NCI-H2196 (cell line): Measurements from ENCODE around the gene WNT3.

Source experiments
- DNase-seq: peaks from one replicate; lab custom pipeline; 2025; ENCODE audit not compliant: unreplicated experiment; lab: John Stamatoyannopoulos, UW

WNT3 gene

DNA sequence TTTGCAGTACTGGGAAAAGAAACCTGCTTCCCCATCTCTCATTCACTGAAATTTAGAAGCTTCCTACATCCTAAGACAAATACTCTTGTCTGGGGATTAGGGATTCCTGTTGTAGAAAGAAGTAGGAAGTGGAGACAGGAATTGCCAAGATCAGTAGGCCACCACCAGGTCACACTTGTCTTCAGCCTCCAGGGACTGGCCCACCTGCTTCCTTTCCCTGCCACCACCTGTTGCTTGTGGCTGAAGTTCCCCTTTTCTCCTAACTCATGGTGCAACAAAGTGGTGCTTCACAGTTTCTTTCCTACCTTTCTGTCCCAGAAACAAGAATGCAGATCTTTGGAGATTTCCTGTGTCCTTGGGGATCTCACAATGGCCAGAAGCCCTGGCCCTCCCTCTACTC, 82.4 kb downstream of the WNT3 start:
- DNase-seq = no peak

DNA sequence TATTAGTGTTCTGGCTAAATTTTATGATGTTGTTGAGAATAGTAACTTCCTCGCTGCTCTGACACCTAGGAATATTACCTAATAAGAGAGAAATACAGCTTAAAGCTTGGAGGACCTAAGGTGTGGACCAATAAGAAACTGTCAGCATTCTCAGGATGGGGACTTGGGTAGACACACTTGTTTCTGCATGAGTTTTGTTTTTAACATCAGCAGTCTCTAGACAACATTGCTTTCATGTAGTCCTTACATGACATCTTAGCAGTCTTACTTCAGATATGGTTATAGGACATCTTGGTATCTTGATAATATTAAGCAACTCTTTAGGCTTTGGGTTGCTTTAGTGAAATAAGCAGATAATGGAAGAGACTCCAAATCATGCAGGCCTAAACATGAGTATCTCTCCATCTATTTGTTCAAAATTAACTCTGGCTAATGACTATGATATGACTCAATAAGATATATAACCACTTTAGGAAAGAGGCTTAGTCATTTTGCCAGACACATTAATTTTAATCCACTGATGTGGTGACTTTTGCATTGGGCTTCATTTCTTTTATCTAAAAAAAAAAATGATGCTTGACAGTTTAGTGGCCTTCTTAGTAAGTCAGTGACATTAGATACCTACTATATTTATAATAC, 84.5 kb downstream of the WNT3 start:
- no peak for DNase-seq

DNA sequence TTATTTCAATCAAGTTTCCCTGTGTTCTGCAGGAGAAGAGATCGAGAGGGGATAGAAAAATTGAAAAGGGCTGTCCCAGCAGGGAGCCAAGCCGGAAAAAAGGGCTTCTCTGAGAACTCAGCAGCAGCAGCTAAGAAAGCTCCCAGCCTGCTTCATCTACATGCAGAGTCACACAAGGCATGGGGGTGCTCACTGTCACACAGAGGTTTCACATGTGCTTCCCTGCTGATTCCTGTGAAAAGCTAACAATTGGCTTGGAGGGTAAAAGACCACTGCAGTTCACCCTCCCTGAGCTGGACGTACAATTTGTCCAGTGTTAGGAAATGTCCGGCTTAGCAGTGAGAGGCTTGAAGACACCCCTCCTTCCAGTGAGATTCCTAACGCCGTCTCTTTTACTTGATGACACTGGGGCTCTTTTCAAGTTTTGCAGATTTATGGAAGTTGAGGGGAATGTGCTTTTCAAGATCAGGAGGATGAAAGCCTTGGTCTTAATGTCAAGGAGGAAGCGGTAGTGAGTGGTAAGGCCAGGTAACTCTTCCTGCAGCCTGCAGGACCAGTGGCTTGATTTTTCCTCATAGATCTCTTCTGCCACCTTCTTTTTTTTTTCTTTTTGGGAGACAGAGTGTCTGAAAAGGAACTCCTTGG, 85.6 kb downstream of the WNT3 start:
- DNase-seq = no peak

DNA sequence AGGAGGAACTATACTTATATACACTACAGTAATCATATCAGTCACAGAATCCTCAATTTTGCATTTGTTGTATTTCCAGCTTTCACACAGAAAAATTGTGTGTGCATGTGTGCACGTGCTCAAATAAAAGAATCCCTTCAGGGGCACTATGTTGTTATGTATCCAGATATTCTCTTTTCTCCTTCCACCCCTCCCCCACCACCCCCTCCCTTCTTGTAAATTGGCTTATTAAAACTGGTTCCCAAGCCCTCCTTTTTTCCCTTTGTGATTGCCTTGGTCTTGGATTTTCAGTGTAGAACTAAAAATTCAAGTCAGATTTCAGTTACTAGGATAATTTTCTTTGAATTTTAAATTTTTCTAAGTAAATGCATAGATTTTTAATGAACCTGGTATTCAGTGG, 86.3 kb downstream of the WNT3 start:
- no peak for DNase-seq

DNA sequence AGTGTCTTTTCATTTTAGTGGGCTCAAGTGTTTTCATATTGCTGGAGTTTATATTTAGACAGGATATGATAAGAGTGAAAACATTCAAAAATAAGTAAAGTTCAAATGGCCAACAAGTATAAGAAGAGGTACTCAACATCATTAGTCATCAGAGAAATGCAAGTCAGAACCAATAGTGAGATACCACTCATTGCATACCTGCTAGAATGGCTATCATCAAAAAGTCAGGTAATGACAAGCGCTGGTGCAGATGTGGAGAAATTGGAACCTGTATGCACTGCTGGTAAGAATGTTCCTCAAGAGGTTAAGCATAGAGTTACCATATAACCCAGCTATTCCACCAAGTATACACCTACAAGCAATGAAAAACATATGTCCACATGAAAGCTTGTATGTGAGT, 87.8 kb downstream of the WNT3 start:
- no peak for DNase-seq

DNA sequence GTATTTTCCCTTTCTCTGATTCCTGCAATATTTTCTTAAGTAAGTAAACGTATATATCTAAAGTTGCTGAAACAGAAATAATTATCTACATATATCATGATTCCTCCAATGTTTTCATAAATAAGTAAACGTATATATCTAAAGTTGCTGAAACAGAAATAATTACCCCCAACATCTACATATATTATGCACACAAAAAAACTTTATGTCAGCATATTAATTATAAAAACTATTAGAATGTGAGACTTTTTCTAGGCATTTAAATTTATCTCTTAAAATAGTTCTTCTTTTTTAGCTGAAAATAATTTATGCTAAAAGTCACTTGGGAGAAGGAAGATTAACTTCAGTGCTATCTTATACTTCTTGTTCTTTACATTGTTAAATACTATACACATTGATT, 88.5 kb downstream of the WNT3 start:
- no peak for DNase-seq

DNA sequence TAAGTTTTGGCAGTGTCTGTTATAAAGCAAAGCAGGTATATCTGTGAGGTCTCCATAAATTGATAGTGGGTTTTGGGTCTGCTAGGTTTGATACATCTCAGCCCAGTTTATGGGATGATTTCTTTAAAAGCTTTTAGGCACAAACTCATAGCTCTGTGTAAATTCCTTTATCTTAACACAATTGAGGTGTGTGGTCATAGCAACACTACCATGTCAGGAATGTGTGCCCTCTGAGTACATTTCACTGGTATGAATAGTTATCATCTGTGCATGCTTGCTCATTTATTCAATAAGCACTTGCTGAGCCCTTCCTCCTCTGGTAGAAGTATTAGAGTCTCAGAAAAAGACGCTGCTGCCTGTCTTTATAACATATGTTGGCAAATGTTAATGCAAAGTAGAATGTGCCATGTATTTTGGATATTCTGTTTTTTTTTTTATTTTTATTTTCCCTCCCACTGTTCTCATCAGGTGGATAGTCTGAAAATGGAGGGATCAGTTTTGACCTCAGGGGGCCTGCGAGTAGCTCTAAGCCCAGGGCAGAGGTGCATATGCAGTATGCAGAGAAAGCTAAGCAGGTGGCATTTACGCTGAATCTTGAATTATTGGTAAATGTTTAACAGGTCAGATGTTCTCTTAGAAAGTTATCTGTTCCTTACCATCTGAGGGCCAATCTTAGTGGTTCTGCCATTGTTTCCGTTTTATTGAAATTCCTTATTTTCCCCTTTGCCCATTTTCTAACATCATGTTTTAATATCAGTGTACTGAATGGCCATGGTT, 90.7 kb downstream of the WNT3 start:
- DNase-seq = no peak

DNA sequence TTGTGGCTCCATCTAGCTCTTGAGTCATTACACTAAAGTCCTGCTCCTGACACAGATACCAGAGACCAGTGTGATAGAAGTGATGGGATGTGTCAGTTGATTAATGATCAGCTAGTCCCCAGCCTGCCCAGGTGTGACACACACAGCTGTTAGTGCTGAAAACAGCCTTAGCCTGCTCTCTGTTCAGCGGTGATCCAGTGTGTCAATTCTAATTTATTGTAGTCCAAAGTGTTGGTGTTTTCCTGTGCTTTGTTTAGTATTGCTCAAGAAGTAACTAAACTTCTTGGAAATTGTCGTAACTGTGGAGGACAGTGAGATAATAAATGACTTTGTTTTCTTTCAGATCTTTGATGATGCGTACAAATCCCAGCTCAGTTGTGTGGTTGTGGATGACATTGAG, 92.3 kb downstream of the WNT3 start:
- DNase-seq = no peak

DNA sequence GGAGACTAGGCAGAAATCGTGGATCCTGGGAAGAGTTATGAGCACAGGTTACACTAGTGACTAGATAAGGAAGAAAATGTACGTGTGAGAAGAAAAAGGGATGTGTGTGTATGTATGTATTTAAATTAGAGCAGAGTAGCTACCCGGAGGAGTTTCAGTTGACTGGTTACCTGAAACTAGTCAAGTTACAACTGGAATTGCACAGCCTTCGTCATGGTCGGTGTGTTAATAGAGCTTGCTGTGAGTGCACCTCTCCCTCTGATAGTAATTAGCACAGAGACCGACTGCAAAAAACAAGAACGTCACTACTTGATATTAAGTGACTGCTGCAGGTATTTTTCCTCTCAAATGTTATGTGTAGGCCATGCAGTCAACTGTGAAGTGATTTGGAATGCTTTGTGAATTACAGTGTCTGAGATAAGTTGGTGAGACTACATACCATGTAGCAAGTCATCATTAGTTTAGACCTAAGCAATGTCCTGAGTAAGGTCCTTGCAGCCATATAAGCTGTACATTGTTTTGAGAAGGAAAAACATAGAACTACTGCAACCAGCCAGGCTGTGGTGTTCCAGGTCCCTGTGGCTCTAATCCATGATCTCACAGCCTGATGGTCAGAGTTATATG, 95.7 kb downstream of the WNT3 start:
- DNase-seq = no peak

DNA sequence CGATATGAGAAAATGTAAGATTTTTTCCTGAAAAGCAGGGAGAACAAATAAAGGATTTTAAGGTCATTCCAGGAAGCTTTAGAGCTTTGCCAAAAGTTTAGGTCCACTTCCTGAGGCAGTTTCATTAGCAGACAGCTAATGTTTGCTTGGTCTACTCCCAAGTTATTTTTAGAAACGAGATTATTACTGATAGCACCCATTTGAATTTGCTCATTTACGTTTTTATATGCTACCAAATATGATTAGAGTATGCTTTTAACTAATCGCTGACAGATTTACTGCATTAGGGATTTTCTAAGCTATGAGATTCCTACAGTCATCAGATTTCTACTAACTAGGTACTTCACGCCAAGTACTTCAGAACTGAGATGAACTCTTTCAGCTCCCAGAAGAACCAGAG, 98.1 kb downstream of the WNT3 start:
- no peak for DNase-seq

DNA sequence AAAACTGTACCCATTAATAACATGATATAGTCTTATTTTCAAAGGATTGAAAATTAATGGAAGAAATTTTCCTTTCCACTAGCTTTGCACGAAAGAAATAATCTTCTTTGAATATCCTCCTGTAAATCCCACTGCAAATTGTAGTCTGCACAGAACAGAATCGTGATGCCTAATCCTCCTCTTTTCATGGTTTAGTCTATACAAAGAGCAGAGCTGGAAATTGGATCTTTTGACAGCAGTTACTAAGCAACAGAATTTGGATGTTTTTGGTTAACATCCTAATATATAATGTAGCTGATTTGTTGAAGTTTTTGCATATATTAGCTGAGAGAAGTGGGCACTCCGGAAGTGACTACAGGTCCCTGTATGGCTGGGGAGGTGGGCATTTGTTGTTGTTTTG, 98.6 kb downstream of the WNT3 start:
- DNase-seq = no peak

DNA sequence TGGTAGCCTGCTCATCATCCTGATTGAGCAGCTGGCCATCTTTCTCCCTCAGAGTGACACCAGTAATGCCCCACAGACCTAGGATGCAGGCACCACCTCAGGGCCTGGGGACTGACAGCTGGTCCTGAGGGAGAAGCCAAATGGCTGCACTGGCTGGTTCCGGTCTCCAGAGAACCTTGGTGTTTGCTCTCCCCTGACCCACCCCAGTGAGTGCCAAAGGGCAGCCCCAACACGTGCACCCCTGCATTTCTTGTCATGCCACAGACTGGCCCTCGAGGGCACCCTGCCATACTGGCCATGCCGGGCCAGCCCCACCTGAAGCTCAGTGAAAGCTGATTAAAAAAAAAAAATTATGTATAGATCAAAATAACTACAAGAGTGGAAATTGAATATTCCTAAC, 100.5 kb downstream of the WNT3 start:
- no peak for DNase-seq
